Measurements from ENCODE around the gene PGAP1. TPM values are rescaled to one million over a fixed set of nuclear protein-coding genes. Genes with fewer than 3 reads are reported as not detected.

PGAP1 gene
- total RNA-seq, 1 donor from 2014 or later, result 22.8 TPM

DNA sequence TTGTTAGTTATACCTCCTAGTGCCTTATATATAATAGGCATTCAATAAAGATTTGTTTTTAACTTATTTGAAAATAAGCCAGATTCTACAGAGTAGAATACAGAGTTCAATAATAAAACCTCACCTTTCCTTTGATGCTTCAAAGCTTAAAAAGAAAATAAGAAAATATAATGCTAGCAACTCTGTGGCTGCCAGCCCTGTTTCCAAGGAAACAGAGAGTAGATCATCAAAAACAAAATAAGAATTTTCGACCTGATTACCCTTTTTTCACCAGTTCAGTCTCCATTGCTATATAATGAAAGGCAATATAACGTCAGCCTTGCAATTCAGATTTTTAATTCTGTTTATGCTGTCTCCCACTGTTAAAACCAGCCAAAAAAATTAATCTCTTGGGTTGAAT is 8.9 kb upstream of the PGAP1 start:
- Mint-ChIP-seq H3K4me1 (ENCODE audit: low read depth, unreplicated experiment) (peaks cover 4% of the 10 kb centered on the region), H3K27me3 (ENCODE audit: low read depth, unreplicated experiment) (no peaks in the 10 kb centered on the region), H3K36me3 (ENCODE audit: low read depth, unreplicated experiment) (no peaks in the 10 kb centered on the region), H3K4me3 (ENCODE audit: unreplicated experiment) (no peak overlapping the region), H3K27ac (ENCODE audit: unreplicated experiment) (no peak overlapping the region), H3K9me3 (ENCODE audit: unreplicated experiment) (no peaks in the 10 kb centered on the region)
- H3K9ac ChIP-seq (ENCODE audit: low read length), result no peak overlapping the region
- no peaks in the 10 kb centered on the region for H3K9me3 ChIP-seq (ENCODE audit: insufficient read depth, low read depth, low read length)
- H3K27me3 ChIP-seq (ENCODE audit: insufficient read depth, low read length), result no peaks in the 10 kb centered on the region
- DNase-seq (ENCODE audit: low read depth), result no peak
- no peak overlapping the region for H3K4me2 ChIP-seq (ENCODE audit: low read length)
- no peaks in the 10 kb centered on the region for H4K20me1 ChIP-seq (ENCODE audit: insufficient read depth, low read length)
- H3K27ac ChIP-seq (ENCODE audit: low read depth, low read length), result no peak overlapping the region
- H3K4me3 ChIP-seq (ENCODE audit: insufficient read depth, low read depth, low read length), result no peak overlapping the region
- H3K4me1 ChIP-seq (ENCODE audit: insufficient read depth, low read length), result no peaks in the 10 kb centered on the region
- TF ChIP-seq, protein P1, sequence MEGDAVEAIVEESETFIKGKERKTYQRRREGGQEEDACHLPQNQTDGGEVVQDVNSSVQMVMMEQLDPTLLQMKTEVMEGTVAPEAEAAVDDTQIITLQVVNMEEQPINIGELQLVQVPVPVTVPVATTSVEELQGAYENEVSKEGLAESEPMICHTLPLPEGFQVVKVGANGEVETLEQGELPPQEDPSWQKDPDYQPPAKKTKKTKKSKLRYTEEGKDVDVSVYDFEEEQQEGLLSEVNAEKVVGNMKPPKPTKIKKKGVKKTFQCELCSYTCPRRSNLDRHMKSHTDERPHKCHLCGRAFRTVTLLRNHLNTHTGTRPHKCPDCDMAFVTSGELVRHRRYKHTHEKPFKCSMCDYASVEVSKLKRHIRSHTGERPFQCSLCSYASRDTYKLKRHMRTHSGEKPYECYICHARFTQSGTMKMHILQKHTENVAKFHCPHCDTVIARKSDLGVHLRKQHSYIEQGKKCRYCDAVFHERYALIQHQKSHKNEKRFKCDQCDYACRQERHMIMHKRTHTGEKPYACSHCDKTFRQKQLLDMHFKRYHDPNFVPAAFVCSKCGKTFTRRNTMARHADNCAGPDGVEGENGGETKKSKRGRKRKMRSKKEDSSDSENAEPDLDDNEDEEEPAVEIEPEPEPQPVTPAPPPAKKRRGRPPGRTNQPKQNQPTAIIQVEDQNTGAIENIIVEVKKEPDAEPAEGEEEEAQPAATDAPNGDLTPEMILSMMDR (IDR thresholded peaks at IDR 0.05; ENCODE audit: insufficient read depth, low read depth, low read length), result no peak
- no peak for TF ChIP-seq EZH2 (IDR thresholded peaks at IDR 0.05; ENCODE audit: insufficient read depth, low read length)
- H3K36me3 ChIP-seq (ENCODE audit: insufficient read depth, low read length), result no peaks in the 10 kb centered on the region
- FAIRE-seq, result no peak
- no peak overlapping the region for H2AFZ ChIP-seq (ENCODE audit: low read depth, low read length)
- no peaks in the 10 kb centered on the region for H3K79me2 ChIP-seq (ENCODE audit: insufficient read depth, low read length)

DNA sequence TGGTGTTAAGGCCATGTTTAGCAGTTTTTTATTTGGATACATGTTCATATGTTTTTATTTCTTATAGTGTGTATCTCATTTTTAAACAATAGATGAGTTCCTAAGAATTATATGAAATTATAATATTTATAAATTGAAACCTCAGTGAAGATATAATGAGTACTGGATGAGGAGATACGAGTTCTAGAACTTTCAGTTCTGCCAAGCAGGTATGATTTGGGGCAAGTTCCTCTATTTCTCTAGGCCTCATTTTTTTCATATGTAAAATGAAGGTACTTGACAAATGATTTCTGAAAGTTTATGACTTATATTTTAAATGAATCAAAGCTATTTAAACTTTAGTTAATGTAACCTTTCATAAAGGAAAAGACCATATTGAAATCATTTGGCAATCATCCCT is 8.2 kb upstream of the PGAP1 start:
- no peaks in the 10 kb centered on the region for H3K36me3 Mint-ChIP-seq (ENCODE audit: low read depth, unreplicated experiment)
- no peaks in the 10 kb centered on the region for H3K9me3 Mint-ChIP-seq (ENCODE audit: unreplicated experiment)
- H4K20me1 ChIP-seq (ENCODE audit: insufficient read depth, low read length), result no peaks in the 10 kb centered on the region
- H3K9me3 ChIP-seq (ENCODE audit: insufficient read depth, low read depth, low read length), result no peaks in the 10 kb centered on the region
- no peak for FAIRE-seq
- H3K4me1 ChIP-seq (ENCODE audit: insufficient read depth, low read length), result no peaks in the 10 kb centered on the region
- peaks cover 2% of the 10 kb centered on the region for H3K4me1 Mint-ChIP-seq (ENCODE audit: low read depth, unreplicated experiment)
- H3K4me3 Mint-ChIP-seq (ENCODE audit: unreplicated experiment), result no peak overlapping the region
- H3K27ac Mint-ChIP-seq (ENCODE audit: unreplicated experiment), result no peak overlapping the region
- no peak for DNase-seq (ENCODE audit: low read depth)
- H3K27me3 ChIP-seq (ENCODE audit: insufficient read depth, low read length), result no peaks in the 10 kb centered on the region
- no peaks in the 10 kb centered on the region for H3K36me3 ChIP-seq (ENCODE audit: insufficient read depth, low read length)
- TF ChIP-seq EZH2 (IDR thresholded peaks at IDR 0.05; ENCODE audit: insufficient read depth, low read length), result no peak
- TF ChIP-seq, protein P1 (IDR thresholded peaks at IDR 0.05; ENCODE audit: insufficient read depth, low read depth, low read length), result no peak
- H3K4me3 ChIP-seq (ENCODE audit: insufficient read depth, low read depth, low read length), result no peak overlapping the region
- no peak overlapping the region for H3K9ac ChIP-seq (ENCODE audit: low read length)
- H3K27me3 Mint-ChIP-seq (ENCODE audit: low read depth, unreplicated experiment), result no peaks in the 10 kb centered on the region
- H3K4me2 ChIP-seq (ENCODE audit: low read length), result no peak overlapping the region
- H3K27ac ChIP-seq (ENCODE audit: low read depth, low read length), result no peak overlapping the region
- H2AFZ ChIP-seq (ENCODE audit: low read depth, low read length), result no peak overlapping the region
- no peaks in the 10 kb centered on the region for H3K79me2 ChIP-seq (ENCODE audit: insufficient read depth, low read length)

DNA sequence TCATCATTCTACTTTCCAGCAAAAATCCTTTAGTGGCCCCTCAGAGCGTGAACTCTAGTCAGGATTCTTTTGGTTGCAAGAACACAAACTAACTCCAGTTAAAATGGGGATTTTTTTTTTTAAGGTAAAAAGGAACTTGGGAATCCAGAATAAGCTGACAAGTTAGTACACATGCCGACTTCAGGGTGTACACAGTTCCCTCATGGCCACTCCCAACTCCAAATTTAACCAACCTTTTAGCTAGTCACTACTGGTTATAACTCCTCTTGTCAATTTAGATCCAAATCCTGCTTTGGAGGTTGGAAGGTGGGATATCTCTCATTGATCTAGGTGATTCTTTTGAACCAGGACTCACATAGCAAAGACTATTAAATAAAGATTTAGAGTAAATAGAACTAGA is 5.0 kb upstream of the PGAP1 start:
- no peak overlapping the region for H3K27ac ChIP-seq (ENCODE audit: low read depth, low read length)
- peaks cover 12% of the 10 kb centered on the region for H3K4me1 ChIP-seq (ENCODE audit: insufficient read depth, low read length)
- Mint-ChIP-seq H3K27ac (ENCODE audit: unreplicated experiment) (no peak overlapping the region), H3K36me3 (ENCODE audit: low read depth, unreplicated experiment) (no peaks in the 10 kb centered on the region), H3K9me3 (ENCODE audit: unreplicated experiment) (no peaks in the 10 kb centered on the region), H3K4me1 (ENCODE audit: low read depth, unreplicated experiment) (peaks cover 8% of the 10 kb centered on the region), H3K27me3 (ENCODE audit: low read depth, unreplicated experiment) (no peaks in the 10 kb centered on the region), H3K4me3 (ENCODE audit: unreplicated experiment) (no peak overlapping the region)
- no peaks in the 10 kb centered on the region for H3K36me3 ChIP-seq (ENCODE audit: insufficient read depth, low read length)
- no peak for FAIRE-seq
- no peak for TF ChIP-seq EZH2 (IDR thresholded peaks at IDR 0.05; ENCODE audit: insufficient read depth, low read length)
- TF ChIP-seq, protein P1 (IDR thresholded peaks at IDR 0.05; ENCODE audit: insufficient read depth, low read depth, low read length), result no peak
- no peak overlapping the region for H3K4me3 ChIP-seq (ENCODE audit: insufficient read depth, low read depth, low read length)
- H3K4me2 ChIP-seq (ENCODE audit: low read length), result no peak overlapping the region
- H3K27me3 ChIP-seq (ENCODE audit: insufficient read depth, low read length), result no peaks in the 10 kb centered on the region
- H3K79me2 ChIP-seq (ENCODE audit: insufficient read depth, low read length), result no peaks in the 10 kb centered on the region
- DNase-seq (ENCODE audit: low read depth), result no peak
- H3K9ac ChIP-seq (ENCODE audit: low read length), result no peak overlapping the region
- H3K9me3 ChIP-seq (ENCODE audit: insufficient read depth, low read depth, low read length), result no peaks in the 10 kb centered on the region
- H2AFZ ChIP-seq (ENCODE audit: low read depth, low read length), result no peak overlapping the region
- H4K20me1 ChIP-seq (ENCODE audit: insufficient read depth, low read length), result no peaks in the 10 kb centered on the region
